Trophoblast cell (in vitro differentiated cells and primary cell): Measurements from ENCODE around the gene PLEKHJ1.
A peak's percentile ranks its signal among the peaks of the same experiment; 100 is the strongest.

Experiments
- DNase-seq, 2 donors: peaks; one replicate each; pipeline ENCODE4 v3.0.0-alpha.2; 2016
- H2AFZ ChIP-seq: 2 replicates; pipeline ENCODE4 v1.6.1; 2013; ENCODE audit warnings: low read length, moderate library complexity, mild to moderate bottlenecking; ENCODE audit not compliant: insufficient read depth, poor library complexity
- H2AK5ac ChIP-seq: 2 replicates; pipeline ENCODE4 v1.6.1; 2013; ENCODE audit warnings: mild to moderate bottlenecking, low read length
- H2BK120ac ChIP-seq: 2 replicates; pipeline ENCODE4 v1.6.1; 2013; ENCODE audit warnings: low read length, mild to moderate bottlenecking, moderate library complexity; ENCODE audit not compliant: insufficient read depth, poor library complexity
- H2BK12ac ChIP-seq: 2 replicates; pipeline ENCODE4 v1.6.1; 2013; ENCODE audit warnings: mild to moderate bottlenecking, low read length, moderate library complexity
- H2BK5ac ChIP-seq: 2 replicates; pipeline ENCODE4 v1.6.1; 2013; ENCODE audit warnings: low read length, low read depth, moderate library complexity, mild to moderate bottlenecking; ENCODE audit not compliant: poor library complexity
- H3K14ac ChIP-seq: 2 replicates; pipeline ENCODE4 v1.6.1; 2013; ENCODE audit warnings: mild to moderate bottlenecking, low read length
- H3K18ac ChIP-seq: 2 replicates; pipeline ENCODE4 v1.6.1; 2013; ENCODE audit warnings: mild to moderate bottlenecking, low read length
- H3K23ac ChIP-seq: 2 replicates; pipeline ENCODE4 v1.6.1; 2013; ENCODE audit warnings: low read length
- H3K27ac ChIP-seq: 2 replicates; pipeline ENCODE4 v1.5.1; 2013; ENCODE audit warnings: low read depth, mild to moderate bottlenecking, inconsistent platforms, low read length, moderate library complexity
- H3K27me3 ChIP-seq: 2 replicates; pipeline ENCODE4 v1.6.1; 2013; ENCODE audit warnings: inconsistent platforms, mild to moderate bottlenecking, low read length, moderate library complexity; ENCODE audit not compliant: insufficient read depth
- H3K36me3 ChIP-seq, 2 experiments: 1 replicate in 1 of 2; 2 replicates in 1 of 2; pipeline ENCODE4 v1.6.1; 2013; ENCODE audit warnings: low read length in 2 of 2, mild to moderate bottlenecking in 2 of 2, moderate library complexity in 1 of 2; ENCODE audit not compliant: insufficient read depth in 2 of 2, control insufficient read depth in 1 of 2
- H3K4ac ChIP-seq: 2 replicates; pipeline ENCODE4 v1.6.1; 2013; ENCODE audit warnings: low read depth, mild to moderate bottlenecking, low read length, moderate library complexity
- H3K4me1 ChIP-seq, 2 experiments: 1 replicate in 1 of 2; 2 replicates in 1 of 2; pipeline ENCODE4 v1.6.1; 2013; ENCODE audit warnings: low read length in 2 of 2, mild to moderate bottlenecking in 2 of 2, moderate library complexity in 1 of 2; ENCODE audit not compliant: insufficient read depth in 2 of 2, control insufficient read depth in 1 of 2
- H3K4me2 ChIP-seq: 2 replicates; pipeline ENCODE4 v1.6.1; 2013; ENCODE audit warnings: inconsistent platforms, mild to moderate bottlenecking, low read length, moderate library complexity
- H3K4me3 ChIP-seq: 2 replicates; pipeline ENCODE4 v1.5.1; 2013; ENCODE audit warnings: mild to moderate bottlenecking, low read depth, low read length, inconsistent platforms
- H3K79me1 ChIP-seq: one replicate; pipeline ENCODE4 v1.6.1; 2013; ENCODE audit warnings: low read length
- H3K79me2 ChIP-seq: 2 replicates; pipeline ENCODE4 v1.6.1; 2013; ENCODE audit warnings: low read length, mild to moderate bottlenecking; ENCODE audit not compliant: control insufficient read depth, insufficient read depth, poor library complexity
- H3K9ac ChIP-seq: 2 replicates; pipeline ENCODE4 v1.6.1; 2013; ENCODE audit warnings: mild to moderate bottlenecking, low read length
- H3K9me3 ChIP-seq: 2 replicates; pipeline ENCODE4 v1.6.1; 2013; ENCODE audit warnings: low read depth, mild to moderate bottlenecking, control low read depth, inconsistent platforms, low read length; ENCODE audit not compliant: insufficient read depth
- H4K12ac ChIP-seq: 2 replicates; pipeline ENCODE4 v1.6.1; 2013; ENCODE audit warnings: low read depth, mild to moderate bottlenecking, low read length, moderate library complexity
- H4K8ac ChIP-seq: 2 replicates; pipeline ENCODE4 v1.6.1; 2013; ENCODE audit warnings: low read depth, mild to moderate bottlenecking, low read length, moderate library complexity
- H4K91ac ChIP-seq: one replicate; pipeline ENCODE4 v1.6.1; 2013; ENCODE audit warnings: low read depth, mild to moderate bottlenecking, low read length, moderate library complexity
- WGBS: extraction: QIAGEN DNeasy Blood & Tissue Kit; methylation state at CpG from one replicate; pipeline ENCODE4 v1.1.7; 2013; ENCODE audit warnings: missing lambda C conversion rate; ENCODE audit not compliant: insufficient read length, insufficient coverage; ENCODE audit errors: extremely low coverage; 5-methylcytosine and 5-hydroxymethylcytosine counted together

PLEKHJ1 gene

GRCh38 chr19:2226051-2226839 is 9.9 kb downstream of the PLEKHJ1 start:
- WGBS: no CpG with 5 or more reads among the region's 59 CpGs
- Histone ChIP-seq H3K23ac (no peak overlapping the region), H2AK5ac (no peak overlapping the region), H4K12ac (no peak overlapping the region), H2BK5ac (no peak overlapping the region), H3K79me2 (no peaks in the 10 kb centered on the region), H3K27me3 (no peaks in the 10 kb centered on the region), H2BK120ac (no peak overlapping the region), H3K36me3 (peaks cover 77 to 81% of the 10 kb centered on the region in 2 experiments), H4K91ac (no peak overlapping the region), H3K4me2 (no peak overlapping the region), H3K4me1 (no peaks in the 10 kb centered on the region), H3K4ac (no peak overlapping the region), H2AFZ (no peak overlapping the region), H3K27ac (no peak overlapping the region), H2BK12ac (no peak overlapping the region), H3K79me1 (no peaks in the 10 kb centered on the region), H3K9me3 (peaks cover 5% of the 10 kb centered on the region), H3K14ac (no peak overlapping the region), H3K9ac (no peak overlapping the region), H4K8ac (no peak overlapping the region), H3K18ac (no peak overlapping the region), H3K4me3 (no peak overlapping the region)
- no peak for DNase-seq

GRCh38 chr19:2225415-2226050 is 10.6 kb downstream of the PLEKHJ1 start:
- no peak for DNase-seq
- peaks cover 5% of the 10 kb centered on the region for H3K9me3 ChIP-seq
- no peaks in the 10 kb centered on the region for H3K27me3 ChIP-seq
- no peak overlapping the region for H4K91ac ChIP-seq
- H3K18ac ChIP-seq: no peak overlapping the region
- H3K14ac ChIP-seq: no peak overlapping the region
- H3K79me2 ChIP-seq: no peaks in the 10 kb centered on the region
- H3K79me1 ChIP-seq: no peaks in the 10 kb centered on the region
- WGBS: no CpG with 5 or more reads among the region's 32 CpGs
- H3K36me3 ChIP-seq: peaks cover 75 to 81% of the 10 kb centered on the region in 2 experiments
- H3K27ac ChIP-seq: no peak overlapping the region
- no peak overlapping the region for H3K4me2 ChIP-seq
- H2BK120ac ChIP-seq: no peak overlapping the region
- no peak overlapping the region for H2AK5ac ChIP-seq
- H3K23ac ChIP-seq: no peak overlapping the region
- H2AFZ ChIP-seq: no peak overlapping the region
- H3K4ac ChIP-seq: no peak overlapping the region
- H4K12ac ChIP-seq: no peak overlapping the region
- no peak overlapping the region for H3K4me3 ChIP-seq
- no peak overlapping the region for H3K9ac ChIP-seq
- H3K4me1 ChIP-seq: no peaks in the 10 kb centered on the region
- H2BK5ac ChIP-seq: no peak overlapping the region
- H4K8ac ChIP-seq: no peak overlapping the region
- no peak overlapping the region for H2BK12ac ChIP-seq

GRCh38 chr19:2224754-2225349 is 11.3 kb downstream of the PLEKHJ1 start:
- DNase-seq: no peak
- no peak overlapping the region for H2AFZ ChIP-seq

GRCh38 chr19:2223959-2224358 is 12.2 kb downstream of the PLEKHJ1 start:
- Histone ChIP-seq H3K79me2 (no peaks in the 10 kb centered on the region), H2AK5ac (no peak overlapping the region), H4K8ac (no peak overlapping the region), H3K4me2 (no peak overlapping the region), H3K18ac (no peak overlapping the region), H3K4me3 (peak overlapping the region; percentile 46), H4K91ac (no peak overlapping the region), H3K9me3 (peaks cover 5% of the 10 kb centered on the region), H2AFZ (no peak overlapping the region), H2BK120ac (no peak overlapping the region), H3K27me3 (no peaks in the 10 kb centered on the region), H3K79me1 (no peaks in the 10 kb centered on the region), H2BK12ac (no peak overlapping the region), H3K27ac (no peak overlapping the region), H3K23ac (no peak overlapping the region), H3K14ac (no peak overlapping the region), H3K36me3 (peaks cover 74 to 79% of the 10 kb centered on the region in 2 experiments), H2BK5ac (no peak overlapping the region), H3K4ac (no peak overlapping the region), H3K9ac (no peak overlapping the region), H3K4me1 (no peaks in the 10 kb centered on the region), H4K12ac (no peak overlapping the region)
- no peak for DNase-seq
- no CpG with 5 or more reads among the region's 14 CpGs for WGBS

More at GRCh38 chr19:2224754-2225349, 11.3 kb downstream of the PLEKHJ1 start:
- Histone ChIP-seq H2BK5ac (no peak overlapping the region), H2BK12ac (no peak overlapping the region), H3K9me3 (peaks cover 5% of the 10 kb centered on the region), H2AK5ac (no peak overlapping the region), H3K4me2 (no peak overlapping the region), H3K79me2 (no peaks in the 10 kb centered on the region), H3K36me3 (peaks cover 77 to 82% of the 10 kb centered on the region in 2 experiments), H4K91ac (no peak overlapping the region), H3K14ac (no peak overlapping the region), H3K18ac (no peak overlapping the region), H3K4me1 (no peaks in the 10 kb centered on the region), H3K79me1 (no peaks in the 10 kb centered on the region), H4K8ac (no peak overlapping the region), H2BK120ac (no peak overlapping the region), H3K4ac (no peak overlapping the region), H3K27ac (no peak overlapping the region), H4K12ac (no peak overlapping the region), H3K9ac (no peak overlapping the region), H3K27me3 (no peaks in the 10 kb centered on the region), H3K4me3 (no peak overlapping the region), H3K23ac (no peak overlapping the region)
- WGBS: no CpG with 5 or more reads among the region's 13 CpGs
